Right lobe of liver (tissue), 4 donors: ENCODE measurements around the gene DNAJB11.

Experiments
- POLR2A ChIP-seq: fragments of 450-650 bp; IDR thresholded peaks from one replicate; pipeline ENCODE4 v1.6.1; 2017; ENCODE audit warnings: antibody characterized with exemption, mild to moderate bottlenecking
- TF ChIP-seq, protein P1 (sequence below), 4 donors: fragments of 200-600 bp in 3 of 4; fragments of 450-650 bp in 1 of 4; IDR thresholded peaks; one replicate each; pipeline versions ENCODE4 v1.5.1 to v1.8.0; 2016 to 2022; ENCODE audit warnings: antibody characterized with exemption in 4 of 4, mild to moderate bottlenecking in 2 of 4
- donor health status: DM: no; HTN: no; CAD: no.
- donor health status: DM: no; HTN: no; CAD: no.
- donor health status: DM: no; HTN: yes; CAD: no.

DNA sequence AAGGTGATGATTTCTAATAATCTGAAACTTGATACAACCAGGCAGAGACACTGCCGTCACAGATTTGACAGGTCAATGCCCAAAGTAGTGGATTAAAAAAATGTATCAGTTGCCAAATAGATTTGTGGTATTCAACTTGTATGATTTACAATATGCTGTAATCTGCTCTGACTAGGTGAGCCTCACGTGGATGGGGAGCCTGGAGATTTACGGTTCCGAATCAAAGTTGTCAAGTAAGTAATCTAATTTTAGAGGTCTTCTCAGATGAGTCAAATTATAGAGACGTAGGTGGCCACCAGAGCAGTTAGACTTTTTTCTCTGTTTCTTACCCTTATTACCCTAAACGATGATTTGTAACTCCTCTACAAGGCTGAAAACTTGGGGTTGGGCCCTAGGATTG, 12.0 kb downstream of the DNAJB11 start:
- TF ChIP-seq, protein P1, sequence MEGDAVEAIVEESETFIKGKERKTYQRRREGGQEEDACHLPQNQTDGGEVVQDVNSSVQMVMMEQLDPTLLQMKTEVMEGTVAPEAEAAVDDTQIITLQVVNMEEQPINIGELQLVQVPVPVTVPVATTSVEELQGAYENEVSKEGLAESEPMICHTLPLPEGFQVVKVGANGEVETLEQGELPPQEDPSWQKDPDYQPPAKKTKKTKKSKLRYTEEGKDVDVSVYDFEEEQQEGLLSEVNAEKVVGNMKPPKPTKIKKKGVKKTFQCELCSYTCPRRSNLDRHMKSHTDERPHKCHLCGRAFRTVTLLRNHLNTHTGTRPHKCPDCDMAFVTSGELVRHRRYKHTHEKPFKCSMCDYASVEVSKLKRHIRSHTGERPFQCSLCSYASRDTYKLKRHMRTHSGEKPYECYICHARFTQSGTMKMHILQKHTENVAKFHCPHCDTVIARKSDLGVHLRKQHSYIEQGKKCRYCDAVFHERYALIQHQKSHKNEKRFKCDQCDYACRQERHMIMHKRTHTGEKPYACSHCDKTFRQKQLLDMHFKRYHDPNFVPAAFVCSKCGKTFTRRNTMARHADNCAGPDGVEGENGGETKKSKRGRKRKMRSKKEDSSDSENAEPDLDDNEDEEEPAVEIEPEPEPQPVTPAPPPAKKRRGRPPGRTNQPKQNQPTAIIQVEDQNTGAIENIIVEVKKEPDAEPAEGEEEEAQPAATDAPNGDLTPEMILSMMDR (IDR thresholded peaks at IDR 0.05): no peak
- no peak for TF ChIP-seq POLR2A
